Activated CD4-positive, CD25-positive, alpha-beta regulatory T cell treated with anti-CD3 and anti-CD28 coated beads, Interleukin-2, amount 50 U/mL, for 16 hours (primary cell): Measurements from ENCODE around the gene GK2.

Experiments used
- DNase-seq: peaks from one replicate; pipeline ENCODE4 v3.0.0-alpha.2; 2020; ENCODE audit warnings: low read depth, low spot score

The GK2 gene

DNA sequence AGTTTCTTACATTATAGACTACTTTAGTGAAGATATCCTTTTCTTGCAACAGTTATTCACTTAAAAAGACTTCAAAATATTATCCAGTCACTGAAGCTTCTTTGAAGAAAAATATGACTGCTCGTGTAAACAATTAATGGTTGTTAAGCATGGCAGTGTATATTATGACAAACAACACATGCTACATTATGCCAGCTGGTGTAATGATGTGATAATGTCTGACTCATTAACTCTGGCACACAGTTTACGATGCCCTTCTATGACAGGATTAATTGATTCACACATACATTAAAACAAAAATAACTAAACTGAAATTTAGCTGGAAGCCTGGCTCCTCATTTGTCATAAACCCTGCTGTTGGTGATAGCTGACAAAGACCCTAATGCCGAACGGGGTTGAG lies 22.4 kb downstream of the GK2 start:
- DNase-seq: no peak

DNA sequence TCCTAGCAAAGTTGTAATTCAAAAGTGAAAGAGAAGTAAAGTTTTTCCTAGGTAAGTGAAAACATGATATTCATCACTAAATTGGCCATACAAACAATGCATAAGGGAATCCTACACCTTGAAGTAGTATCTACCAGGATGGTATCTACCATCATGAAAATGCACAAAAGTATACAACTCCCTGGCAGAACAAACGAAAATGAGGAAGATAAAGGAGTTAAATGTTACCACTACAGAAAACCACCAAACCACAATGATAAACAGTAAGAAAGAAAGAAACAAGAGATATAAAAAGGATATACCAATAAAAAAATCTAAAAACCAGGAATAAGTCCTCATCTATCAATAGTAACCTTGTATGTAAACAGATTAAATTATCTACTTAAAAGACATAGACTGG lies 26.9 kb downstream of the GK2 start:
- DNase-seq: no peak

DNA sequence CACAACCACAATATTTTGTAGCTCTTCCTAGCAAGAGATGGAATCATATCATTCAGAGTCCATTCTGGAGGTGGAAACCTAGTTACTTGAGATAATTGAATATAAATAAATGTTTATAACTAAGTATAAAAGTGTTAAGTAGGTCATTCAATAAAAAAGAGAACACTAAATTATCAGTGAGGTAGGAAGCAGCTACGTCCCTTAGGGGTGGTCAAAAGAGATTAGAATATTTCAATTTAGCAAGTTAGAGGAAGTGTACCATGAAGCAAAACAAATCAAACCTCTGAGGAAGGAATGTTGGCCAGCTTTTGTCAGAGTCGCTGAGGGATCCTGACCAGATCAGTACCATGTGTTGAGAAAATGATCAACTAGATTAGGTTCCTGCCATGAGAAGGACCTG lies 38.0 kb downstream of the GK2 start:
- no peak for DNase-seq

DNA sequence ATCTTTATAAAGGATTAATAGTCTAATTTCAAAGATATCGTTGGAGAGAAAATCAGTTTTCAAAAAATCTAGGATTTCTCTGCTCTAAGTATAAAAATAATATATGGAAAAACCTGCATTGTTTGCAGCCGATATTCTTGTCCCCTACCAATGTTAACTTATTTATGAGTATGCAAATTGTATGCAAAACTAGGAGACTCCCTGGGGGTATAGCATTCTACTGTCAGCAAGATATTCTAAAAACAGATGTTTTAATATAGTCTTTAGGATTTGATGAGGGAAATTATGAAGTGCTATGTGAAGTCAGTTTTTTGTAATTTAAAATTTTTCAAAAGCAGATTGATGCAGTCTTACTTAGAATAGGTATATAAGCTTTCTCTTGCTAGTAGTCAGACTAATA lies 40.9 kb downstream of the GK2 start:
- no peak for DNase-seq

DNA sequence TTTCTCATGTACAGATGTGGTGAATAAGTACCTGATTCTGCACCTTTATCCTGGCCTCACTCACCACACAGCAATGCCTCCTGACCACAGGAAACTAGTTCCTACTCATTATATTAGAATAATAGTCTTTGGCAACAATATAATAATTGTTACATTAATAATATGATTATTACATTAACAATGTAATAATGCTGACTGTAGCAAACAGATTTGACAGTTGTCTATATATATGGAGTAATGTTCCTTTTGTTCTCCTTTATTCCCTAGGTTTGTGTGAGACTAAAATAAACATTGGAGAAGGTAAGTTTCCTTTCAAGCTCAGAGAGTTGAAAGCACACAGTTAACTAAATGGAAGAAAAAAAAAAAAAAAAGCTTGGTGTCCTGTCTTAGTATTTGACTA lies 41.6 kb downstream of the GK2 start:
- DNase-seq: no peak

DNA sequence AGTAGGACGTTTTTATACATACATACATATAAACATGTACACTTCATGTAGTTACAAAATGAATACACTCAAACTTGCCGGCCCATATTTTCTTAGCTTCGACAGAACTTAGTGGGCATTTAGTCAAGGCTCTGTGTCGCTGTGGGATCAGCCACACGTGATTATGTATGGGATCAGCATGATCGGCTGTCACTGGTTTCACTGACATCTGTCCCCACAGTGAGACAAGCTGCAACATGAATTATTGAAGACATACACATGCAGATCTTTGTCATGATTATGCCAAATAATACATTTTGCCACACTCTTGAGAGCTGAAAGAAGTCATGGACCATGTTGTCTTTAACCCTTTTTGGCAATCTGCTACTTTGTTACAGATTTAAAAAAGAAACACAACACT lies 44.0 kb downstream of the GK2 start:
- no peak for DNase-seq

DNA sequence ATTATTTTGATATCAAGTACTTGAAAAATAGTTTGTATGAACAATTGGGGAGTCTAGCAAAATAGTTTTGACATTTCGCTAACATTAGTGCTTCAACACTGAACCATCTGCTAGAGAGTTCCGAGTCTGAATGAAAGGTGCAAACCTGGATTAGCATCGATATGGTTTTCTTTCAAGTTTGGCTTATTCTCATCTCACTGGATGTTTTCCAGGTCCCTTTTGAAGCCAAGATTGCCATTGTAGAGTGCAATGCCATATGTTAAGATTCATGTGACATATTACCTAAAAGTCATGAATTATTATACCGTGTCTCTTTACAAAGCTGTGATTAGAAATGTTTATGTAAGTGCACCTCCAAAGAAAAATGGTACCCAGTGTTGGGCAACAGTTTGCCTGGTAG lies 45.4 kb downstream of the GK2 start:
- no peak for DNase-seq

DNA sequence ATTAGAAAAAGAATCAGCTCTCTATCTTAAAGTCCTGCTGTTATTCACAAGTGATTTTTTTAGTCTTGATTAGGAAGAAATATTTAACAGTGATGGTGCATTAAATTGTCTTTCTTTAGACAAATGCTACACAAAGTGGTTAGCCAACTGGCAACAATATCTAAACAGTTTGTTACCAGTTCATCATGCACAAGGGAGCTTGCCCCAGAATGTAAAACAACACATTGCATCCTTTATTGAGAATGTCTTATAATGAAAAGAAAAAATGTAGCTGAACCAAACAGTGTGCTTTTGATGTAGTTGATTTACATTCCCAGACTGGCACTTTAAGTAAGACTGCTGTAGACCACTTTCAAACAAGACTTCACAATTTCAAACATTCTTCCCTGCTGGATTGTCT lies 48.0 kb downstream of the GK2 start:
- DNase-seq: no peak

DNA sequence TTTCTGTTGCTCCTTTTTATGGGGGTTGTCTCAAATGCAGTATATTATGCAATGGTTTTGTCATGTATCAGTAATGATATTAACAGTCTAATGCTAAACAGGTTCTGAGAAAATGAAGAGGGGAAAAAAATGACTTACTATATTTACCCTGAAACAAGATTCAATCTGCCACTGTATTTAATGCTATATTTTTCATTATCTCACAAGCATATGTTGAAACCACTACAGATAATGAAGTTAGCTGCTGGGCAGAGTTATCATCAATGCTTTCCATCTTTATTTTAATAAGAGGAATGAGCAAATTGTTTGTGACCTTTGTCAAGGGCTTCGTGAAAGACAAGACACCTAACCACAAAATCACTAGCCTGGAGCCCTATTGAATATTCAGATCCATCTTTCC lies 49.6 kb downstream of the GK2 start:
- no peak for DNase-seq

DNA sequence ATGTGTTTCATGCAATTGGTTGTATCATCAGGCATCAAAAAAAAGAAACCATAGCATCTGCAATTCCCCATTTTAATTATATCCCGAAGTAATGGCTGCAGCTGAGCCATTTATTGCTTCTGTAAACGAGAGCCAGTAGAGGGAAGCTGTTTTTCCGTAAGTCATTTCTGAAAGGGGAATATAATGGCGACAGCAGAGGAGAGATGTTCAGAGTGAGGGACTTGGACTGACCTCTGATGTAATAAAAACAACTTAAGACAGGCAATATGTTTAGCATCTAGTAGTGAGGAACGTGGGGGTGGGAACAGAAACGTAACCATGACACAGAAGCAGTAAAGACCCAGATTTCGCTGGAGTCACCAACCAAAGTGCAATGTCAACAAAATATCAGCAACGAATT lies 50.7 kb downstream of the GK2 start:
- DNase-seq: no peak
